HL-60 (cell line): Measurements from ENCODE around the gene SLC23A2.

Source experiments
- POLR2AphosphoS5 ChIP-seq: IDR thresholded peaks from 2 replicates; pipeline ENCODE4 v1.6.1; 2012; ENCODE audit warnings: low read depth
- SPI1 ChIP-seq: IDR thresholded peaks from 2 replicates; pipeline ENCODE4 v1.6.1; 2012; ENCODE audit warnings: low read depth, mild to moderate bottlenecking, borderline replicate concordance
- TF ChIP-seq, protein P1 (sequence below): IDR thresholded peaks from one replicate; pipeline ENCODE4 v1.5.1; 2011; ENCODE audit warnings: low read length, control low read depth, inconsistent platforms; ENCODE audit not compliant: insufficient read depth

DNA sequence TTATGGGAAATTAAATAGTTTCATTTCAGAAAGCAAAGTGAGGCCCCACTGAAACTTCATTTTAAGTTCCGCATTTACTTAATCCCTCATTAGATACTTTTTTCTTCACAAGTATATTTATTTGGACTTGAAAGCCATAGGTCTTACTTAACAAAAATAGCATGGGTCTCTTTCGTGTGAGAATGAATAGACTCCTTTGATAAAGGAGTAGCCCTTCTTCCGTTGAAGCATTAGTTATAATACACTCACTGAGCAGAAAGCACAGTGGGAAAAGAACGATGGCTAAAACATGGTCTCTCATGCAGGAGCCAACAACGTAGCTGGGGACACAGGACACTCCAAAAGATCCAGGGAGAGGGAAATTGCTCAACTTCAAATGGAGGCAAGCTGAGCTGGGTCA, 130.4 kb downstream of the SLC23A2 start:
- TF ChIP-seq, protein P1, sequence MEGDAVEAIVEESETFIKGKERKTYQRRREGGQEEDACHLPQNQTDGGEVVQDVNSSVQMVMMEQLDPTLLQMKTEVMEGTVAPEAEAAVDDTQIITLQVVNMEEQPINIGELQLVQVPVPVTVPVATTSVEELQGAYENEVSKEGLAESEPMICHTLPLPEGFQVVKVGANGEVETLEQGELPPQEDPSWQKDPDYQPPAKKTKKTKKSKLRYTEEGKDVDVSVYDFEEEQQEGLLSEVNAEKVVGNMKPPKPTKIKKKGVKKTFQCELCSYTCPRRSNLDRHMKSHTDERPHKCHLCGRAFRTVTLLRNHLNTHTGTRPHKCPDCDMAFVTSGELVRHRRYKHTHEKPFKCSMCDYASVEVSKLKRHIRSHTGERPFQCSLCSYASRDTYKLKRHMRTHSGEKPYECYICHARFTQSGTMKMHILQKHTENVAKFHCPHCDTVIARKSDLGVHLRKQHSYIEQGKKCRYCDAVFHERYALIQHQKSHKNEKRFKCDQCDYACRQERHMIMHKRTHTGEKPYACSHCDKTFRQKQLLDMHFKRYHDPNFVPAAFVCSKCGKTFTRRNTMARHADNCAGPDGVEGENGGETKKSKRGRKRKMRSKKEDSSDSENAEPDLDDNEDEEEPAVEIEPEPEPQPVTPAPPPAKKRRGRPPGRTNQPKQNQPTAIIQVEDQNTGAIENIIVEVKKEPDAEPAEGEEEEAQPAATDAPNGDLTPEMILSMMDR = no peak
- TF ChIP-seq POLR2AphosphoS5 = no peak
- TF ChIP-seq SPI1 = no peak
